Measurements from ENCODE around the gene RPL13.

The RPL13 gene

DNA sequence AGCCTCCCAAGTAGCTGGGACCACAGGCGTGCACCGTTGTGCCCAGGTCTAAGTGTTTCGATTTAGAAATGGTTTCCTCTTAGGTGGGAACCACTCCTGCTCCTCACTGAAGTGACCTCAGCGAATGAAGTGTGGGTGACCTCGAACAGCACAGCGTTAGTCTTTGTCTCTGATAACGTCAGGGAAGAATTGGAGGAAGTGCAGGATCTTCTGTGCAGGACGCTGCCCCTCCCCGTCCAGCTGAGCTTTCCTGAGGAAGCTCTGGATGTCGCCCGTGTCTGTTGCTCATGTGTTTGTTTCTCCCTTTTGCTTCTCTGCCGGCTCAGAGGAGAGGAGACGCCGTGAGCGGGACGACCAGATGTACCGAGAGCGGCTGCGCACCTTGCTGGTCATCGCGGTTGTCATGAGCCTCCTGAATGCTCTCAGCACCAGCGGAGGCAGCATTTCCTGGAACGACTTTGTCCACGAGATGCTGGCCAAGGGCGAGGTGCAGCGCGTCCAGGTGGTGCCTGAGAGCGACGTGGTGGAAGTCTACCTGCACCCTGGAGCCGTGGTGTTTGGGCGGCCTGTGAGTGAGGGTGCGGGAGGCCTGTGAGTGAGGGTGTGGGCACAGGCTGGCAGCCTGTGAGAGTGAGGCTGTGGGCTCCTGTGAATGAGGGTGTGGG, 36.7 kb upstream of the RPL13 start:
- TF ChIP-seq CTCF (IDR thresholded peaks at IDR 0.05) = no peak
- Mint-ChIP-seq H3K4me3 (no peak overlapping the region), H3K36me3 (ENCODE audit: low read depth) (peaks cover 87% of the 10 kb centered on the region)

GRCh38 chr16:89525146-89525913, 35.2 kb upstream of the RPL13 start:
- H3K4me1 Mint-ChIP-seq = no peaks in the 10 kb centered on the region
- H3K36me3 Mint-ChIP-seq (ENCODE audit: low read depth) = peaks cover 83% of the 10 kb centered on the region
- no peak overlapping the region for H3K4me3 Mint-ChIP-seq
- TF ChIP-seq CTCF (IDR thresholded peaks at IDR 0.05) = no peak
- H3K27me3 Mint-ChIP-seq (ENCODE audit: low read depth, poor library complexity) = no peaks in the 10 kb centered on the region
- DNase-seq = no peak
- no peak overlapping the region for H3K27ac Mint-ChIP-seq
- H3K9me3 Mint-ChIP-seq = no peaks in the 10 kb centered on the region

More for the DNA sequence above, 36.7 kb upstream of the RPL13 start:
- no peak for DNase-seq
- H3K9me3 Mint-ChIP-seq = no peaks in the 10 kb centered on the region
- H3K4me1 Mint-ChIP-seq = no peaks in the 10 kb centered on the region
- H3K27me3 Mint-ChIP-seq (ENCODE audit: low read depth, poor library complexity) = no peaks in the 10 kb centered on the region
- H3K27ac Mint-ChIP-seq = no peak overlapping the region

DNA sequence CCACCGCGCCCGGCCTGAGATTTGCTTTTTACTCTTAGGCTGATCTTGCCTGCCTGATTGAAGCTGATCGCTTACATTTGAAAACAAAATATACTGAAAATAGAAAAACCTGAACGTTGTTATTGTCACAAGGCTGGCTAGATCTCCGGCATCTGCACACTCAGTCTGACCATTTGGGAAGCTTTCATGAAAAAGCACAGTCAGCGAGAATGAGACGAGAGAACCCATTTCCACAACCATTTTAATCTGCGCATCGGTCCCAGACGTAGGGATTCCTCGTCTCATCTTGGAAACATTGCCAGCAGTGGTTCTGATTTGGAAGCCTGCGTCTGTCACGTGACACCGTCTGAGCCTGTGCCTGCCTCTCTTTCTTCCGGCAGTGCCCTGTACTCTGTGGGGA, 31.4 kb upstream of the RPL13 start:
- H3K27ac Mint-ChIP-seq = no peak overlapping the region
- H3K9me3 Mint-ChIP-seq = no peaks in the 10 kb centered on the region
- no peak for TF ChIP-seq CTCF (IDR thresholded peaks at IDR 0.05)
- H3K36me3 Mint-ChIP-seq (ENCODE audit: low read depth) = peaks cover 68% of the 10 kb centered on the region
- no peak overlapping the region for H3K4me3 Mint-ChIP-seq
- no peaks in the 10 kb centered on the region for H3K4me1 Mint-ChIP-seq
- DNase-seq = no peak
- H3K27me3 Mint-ChIP-seq (ENCODE audit: low read depth, poor library complexity) = no peaks in the 10 kb centered on the region

GRCh38 chr16:89530401-89531381, 29.8 kb upstream of the RPL13 start:
- H3K27ac Mint-ChIP-seq = no peak overlapping the region

More at GRCh38 chr16:89530401-89531381, 29.8 kb upstream of the RPL13 start:
- DNase-seq = no peak
- no peaks in the 10 kb centered on the region for H3K9me3 Mint-ChIP-seq
- H3K4me3 Mint-ChIP-seq = no peak overlapping the region
- H3K4me1 Mint-ChIP-seq = no peaks in the 10 kb centered on the region
- no peaks in the 10 kb centered on the region for H3K27me3 Mint-ChIP-seq (ENCODE audit: low read depth, poor library complexity)
- peaks cover 68% of the 10 kb centered on the region for H3K36me3 Mint-ChIP-seq (ENCODE audit: low read depth)
- no peak for TF ChIP-seq CTCF (IDR thresholded peaks at IDR 0.05)

Measured in nephron progenitor cell (in vitro differentiated cells).